ENCODE data around the gene SLC34A1.
"Not testable (repeated sequence)": the region's sequence is repeated elsewhere in the genome, so short reads cannot be mapped to it uniquely, and the experiment has no call there.

The SLC34A1 gene, protein sequence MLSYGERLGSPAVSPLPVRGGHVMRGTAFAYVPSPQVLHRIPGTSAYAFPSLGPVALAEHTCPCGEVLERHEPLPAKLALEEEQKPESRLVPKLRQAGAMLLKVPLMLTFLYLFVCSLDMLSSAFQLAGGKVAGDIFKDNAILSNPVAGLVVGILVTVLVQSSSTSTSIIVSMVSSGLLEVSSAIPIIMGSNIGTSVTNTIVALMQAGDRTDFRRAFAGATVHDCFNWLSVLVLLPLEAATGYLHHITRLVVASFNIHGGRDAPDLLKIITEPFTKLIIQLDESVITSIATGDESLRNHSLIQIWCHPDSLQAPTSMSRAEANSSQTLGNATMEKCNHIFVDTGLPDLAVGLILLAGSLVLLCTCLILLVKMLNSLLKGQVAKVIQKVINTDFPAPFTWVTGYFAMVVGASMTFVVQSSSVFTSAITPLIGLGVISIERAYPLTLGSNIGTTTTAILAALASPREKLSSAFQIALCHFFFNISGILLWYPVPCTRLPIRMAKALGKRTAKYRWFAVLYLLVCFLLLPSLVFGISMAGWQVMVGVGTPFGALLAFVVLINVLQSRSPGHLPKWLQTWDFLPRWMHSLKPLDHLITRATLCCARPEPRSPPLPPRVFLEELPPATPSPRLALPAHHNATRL

DNA sequence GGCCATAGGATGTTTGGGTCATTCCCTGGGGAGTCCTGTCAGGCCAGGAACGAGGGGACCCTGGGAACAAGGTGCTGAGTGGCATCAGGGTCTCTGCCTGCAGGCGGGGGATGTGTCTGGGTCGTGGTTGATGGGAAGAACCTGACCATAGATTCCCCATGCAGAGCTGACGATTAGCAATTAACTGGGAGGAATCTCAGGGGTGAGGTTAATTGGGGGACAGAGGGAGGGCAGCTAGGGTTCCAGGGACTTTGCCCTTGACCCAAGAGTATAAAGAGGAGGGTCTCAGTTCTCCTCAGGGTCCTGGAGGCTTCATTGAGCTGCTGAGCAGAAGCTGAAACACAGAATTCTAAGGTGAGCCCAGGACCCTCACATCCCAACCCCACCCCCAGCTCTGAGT, at the start of gene SLC34A1:
SLC34A1 (plus strand) TSS at position 301 of the 400 bp plus-strand sequence. CDS start 1,308 bp downstream, outside the sequence.
- DNase-seq = no peak

DNA sequence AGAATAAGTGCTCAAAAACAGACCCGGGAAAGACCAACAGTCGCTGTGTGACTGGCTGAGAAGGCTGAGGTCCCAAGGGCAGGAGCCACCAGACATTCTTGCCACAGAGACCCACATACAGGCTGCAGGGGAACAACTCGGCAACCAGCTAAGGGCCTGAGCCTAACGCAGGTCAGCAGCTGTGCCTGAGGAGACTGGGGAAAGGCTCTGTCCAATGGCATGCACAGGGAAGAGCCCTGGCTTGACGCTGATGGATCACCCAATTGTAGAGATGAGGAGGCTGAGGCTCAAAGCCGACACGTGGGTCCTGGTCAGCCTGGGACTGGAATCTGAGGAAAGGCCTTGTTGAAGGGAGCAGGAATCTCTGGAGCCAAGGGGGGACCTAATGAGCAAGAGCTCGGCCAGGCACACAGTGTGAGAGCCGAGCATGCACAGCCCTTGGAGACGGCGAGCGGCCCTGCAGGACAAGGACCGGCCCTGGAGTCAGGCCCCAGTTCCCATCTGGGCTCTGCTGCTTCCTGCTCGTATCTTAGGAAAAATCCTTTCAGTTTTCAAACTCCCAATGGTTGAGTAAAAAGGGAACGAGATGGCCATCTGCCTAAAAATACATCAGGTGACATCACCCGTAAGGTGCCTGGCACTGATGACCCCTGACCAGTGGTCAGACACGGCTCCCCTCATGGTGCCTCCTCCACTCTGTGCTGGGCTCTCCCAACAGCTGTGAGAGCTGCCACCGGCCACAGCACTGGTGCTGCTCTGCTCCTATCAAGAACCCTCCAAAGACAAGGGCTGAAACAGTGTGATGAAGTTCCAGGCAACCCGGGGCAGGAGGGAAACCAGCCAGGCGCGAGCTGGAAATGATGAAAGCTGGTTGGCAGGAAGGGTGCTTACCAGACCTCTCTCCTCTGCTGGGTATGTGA, 49.2 kb upstream of the SLC34A1 start:
- DNase-seq = no peak

- no peak for DNase-seq
These were observed 48.6 kb upstream of the SLC34A1 start for GRCh38 chr5:177335701-177336065.

GRCh38 chr5:177336112-177336511, 48.1 kb upstream of the SLC34A1 start:
- no peak for DNase-seq

GRCh38 chr5:177336603-177337494, 47.4 kb upstream of the SLC34A1 start:
- DNase-seq = no peak

GRCh38 chr5:177338251-177339106, 45.8 kb upstream of the SLC34A1 start:
- no peak for DNase-seq

DNA sequence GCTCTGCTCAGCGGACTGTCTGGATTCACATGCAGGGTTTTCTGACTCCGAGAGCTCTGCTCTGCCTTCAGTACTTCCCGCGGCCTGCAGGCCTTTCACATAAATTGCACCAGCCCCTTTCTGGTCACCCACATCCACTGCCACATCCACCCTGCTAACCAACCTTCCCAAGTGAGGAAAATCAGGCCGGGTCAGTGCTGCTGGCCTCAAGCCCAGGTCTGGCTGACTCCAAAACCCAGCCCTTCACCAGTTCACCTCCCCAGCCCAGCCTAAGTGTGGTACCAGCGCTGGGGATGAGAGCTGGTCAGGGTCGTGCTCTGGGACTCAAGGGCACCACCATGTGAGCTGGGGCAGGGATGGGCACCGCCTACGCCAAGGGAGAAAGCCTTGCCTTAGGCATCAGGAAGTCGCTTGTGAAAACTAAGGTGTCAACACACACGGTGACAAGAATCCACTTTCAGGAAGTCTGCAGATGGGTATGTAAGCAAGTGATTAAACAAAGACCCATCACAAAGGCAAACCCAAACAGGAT, 45.1 kb upstream of the SLC34A1 start:
- no peak for DNase-seq

DNA sequence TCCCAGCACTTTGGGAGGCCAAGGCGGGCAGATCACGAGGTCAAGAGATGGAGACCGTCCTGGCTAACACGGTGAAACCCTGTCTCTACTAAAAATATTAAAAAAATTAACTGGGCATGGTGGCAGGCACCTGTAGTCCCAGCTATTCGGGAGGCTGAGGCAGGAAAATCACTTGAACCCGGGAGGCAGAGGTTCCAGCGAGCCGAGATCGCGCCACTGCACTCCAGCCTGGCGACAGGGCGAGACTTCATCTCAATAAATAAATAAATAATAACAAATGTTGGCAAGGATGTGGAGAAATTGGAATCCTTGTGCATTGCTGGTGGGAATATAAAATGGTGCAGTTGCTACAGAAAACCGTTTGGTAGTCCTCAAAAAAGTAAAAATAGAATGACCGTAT, 41.2 kb upstream of the SLC34A1 start:
- DNase-seq = not testable (repeated sequence)

GRCh38 chr5:177343777-177344176, 40.5 kb upstream of the SLC34A1 start:
- DNase-seq = no peak

DNA sequence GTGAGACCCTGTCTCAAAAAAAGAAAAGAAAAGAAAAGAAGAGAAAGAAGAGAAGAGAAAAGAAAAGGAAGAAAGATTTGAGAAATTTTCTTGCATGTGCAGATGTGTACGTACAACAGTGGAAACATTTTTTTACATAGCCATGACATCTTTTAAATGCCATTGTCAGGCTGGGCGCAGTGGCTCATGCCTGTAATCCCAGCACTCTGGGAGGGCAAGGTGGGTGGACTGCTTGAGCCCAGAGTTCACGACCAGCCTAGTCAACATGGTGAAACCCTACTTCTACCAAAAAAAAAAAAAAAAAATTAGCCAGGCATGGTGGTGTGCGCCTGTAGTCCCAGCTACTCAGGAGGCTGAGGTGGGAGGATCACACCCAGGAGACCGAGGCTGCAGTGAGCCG, 39.3 kb upstream of the SLC34A1 start:
- DNase-seq = no peak

GRCh38 chr5:177346820-177347219, 37.4 kb upstream of the SLC34A1 start:
- DNase-seq = no peak

DNA sequence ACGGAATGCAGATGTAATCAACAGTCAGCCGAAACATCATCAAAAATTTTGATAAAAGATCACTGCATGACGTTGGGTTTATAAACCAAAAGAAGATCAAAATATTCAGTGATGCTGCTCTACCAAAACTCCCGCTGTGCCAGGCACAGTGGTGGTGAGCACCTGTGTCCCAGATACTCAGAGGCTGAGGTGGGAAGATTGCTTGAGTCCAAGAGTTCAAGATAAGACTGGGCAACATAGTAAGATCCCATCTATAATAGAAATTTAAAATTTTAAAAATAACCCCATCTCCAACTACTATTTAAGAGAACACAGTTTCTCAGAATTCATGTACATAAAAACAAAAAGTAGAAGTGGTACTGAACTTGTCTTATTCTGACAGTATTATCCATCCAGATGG, 36.5 kb upstream of the SLC34A1 start:
- no peak for DNase-seq

DNA sequence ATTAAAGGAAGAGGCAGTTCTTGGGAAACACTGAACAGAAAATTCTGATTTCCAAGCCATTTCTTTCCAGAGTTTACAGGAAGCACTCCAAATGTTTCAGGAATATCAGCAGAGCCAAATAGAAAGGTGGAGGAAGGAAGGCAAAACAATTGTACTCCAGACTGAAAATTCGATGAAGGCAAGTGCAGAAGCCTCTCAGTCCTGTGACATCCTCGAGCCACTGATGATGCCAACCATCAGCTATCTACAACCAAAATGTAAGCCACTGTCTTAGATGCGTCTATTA, 34.9 kb upstream of the SLC34A1 start:
- no peak for DNase-seq

- DNase-seq = no peak
These were observed 34.5 kb upstream of the SLC34A1 start for GRCh38 chr5:177349762-177350161.

GRCh38 chr5:177350776-177351391, 33.4 kb upstream of the SLC34A1 start:
- DNase-seq = no peak

DNA sequence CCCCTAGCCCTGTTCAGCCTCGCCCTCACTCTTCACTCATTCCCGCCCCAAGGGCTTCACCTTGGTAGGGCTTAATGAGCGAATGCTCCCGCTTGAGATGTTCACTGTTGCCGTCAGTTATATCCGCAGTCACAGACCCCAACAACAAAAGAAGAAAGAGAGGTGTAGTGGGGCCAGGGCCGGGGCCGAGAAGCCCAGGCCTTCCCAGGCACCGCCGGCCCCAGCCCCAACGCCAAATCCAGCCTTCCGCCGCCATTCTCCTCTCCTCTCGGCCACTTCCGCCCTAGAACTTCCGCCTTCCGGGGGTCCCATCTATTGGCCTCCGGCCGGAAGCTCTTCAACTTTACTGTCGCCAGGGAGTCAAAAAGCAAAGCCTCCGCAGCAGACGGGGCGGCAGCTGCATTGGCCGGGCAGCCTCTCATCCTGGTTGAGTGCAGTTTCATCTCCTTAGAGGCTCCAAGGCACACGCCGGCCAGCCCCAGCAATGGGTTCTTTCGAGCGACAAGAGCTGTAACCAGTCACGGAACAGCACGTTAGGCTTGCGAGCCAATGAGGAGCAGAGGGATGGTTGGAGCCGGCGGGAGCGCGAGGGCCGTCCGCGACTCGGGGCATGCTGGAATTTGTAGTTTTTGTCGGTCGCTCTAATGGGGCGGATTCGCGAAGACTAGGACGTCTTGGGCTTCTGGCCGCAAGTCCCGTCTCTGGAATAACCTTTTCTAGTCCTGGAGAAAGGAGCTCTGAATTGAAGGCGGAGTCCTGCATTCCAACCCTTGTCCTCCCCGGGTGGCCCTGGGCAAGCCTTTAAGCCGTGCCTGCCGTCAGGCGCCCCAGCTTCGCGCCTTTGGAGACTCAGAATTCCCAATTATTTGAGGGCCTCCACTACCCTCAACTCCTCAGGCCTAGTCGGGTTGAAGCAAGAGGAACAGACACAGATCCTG, 32.6 kb upstream of the SLC34A1 start, which contains the start of gene LMAN2:
LMAN2 (minus strand) TSS at position 277 of the 938 bp plus-strand sequence; CDS start at position 256, 21 bp downstream.
- DNase-seq = peak; percentile 95

- no peak for DNase-seq
These were observed 31.1 kb upstream of the SLC34A1 start for GRCh38 chr5:177353093-177353492.

- DNase-seq = no peak
These were observed 30.0 kb upstream of the SLC34A1 start for GRCh38 chr5:177354256-177354655.

GRCh38 chr5:177354711-177355110, 29.5 kb upstream of the SLC34A1 start:
- DNase-seq = no peak
